Measurements from ENCODE around the gene CYP27A1.

- no peak for TF ChIP-seq CTCF (IDR thresholded peaks at IDR 0.05)
- no peak for TF ChIP-seq EZH2 (IDR thresholded peaks at IDR 0.05)
- TF ChIP-seq EZH2phosphoT487 (IDR thresholded peaks at IDR 0.05): no peak
Measured at GRCh38 chr2:218733171-218734021, 48.6 kb upstream of the CYP27A1 start.

Measured in neural progenitor cell (in vitro differentiated cells).